ENCODE measurements around the gene IER5L.
A peak's percentile ranks its signal among the peaks of the same experiment; 100 is the strongest.
"Not testable (repeated sequence)": the region's sequence is repeated elsewhere in the genome, so short reads cannot be mapped to it uniquely, and the experiment has no call there.

IER5L gene

GRCh38 chr9:129140397-129141065 lies 37.5 kb downstream of the IER5L start:
- DNase-seq, result peak in 27 of 56 donors; percentile 17 to 79 (median 56)

GRCh38 chr9:129139993-129140396 lies 38.1 kb downstream of the IER5L start:
- peak in 55 of 56 donors; percentile 39 to 94 (median 83) for DNase-seq

- DNase-seq, result peak in 49 of 56 donors; percentile 36 to 88 (median 69)
Observed at GRCh38 chr9:129139233-129139992, 38.6 kb downstream of the IER5L start.

- peak in 7 of 56 donors; percentile 24 to 64 (median 50) for DNase-seq
Observed at GRCh38 chr9:129138476-129139232, 39.4 kb downstream of the IER5L start.

- no peak for DNase-seq
Observed at GRCh38 chr9:129138144-129138462, 40.0 kb downstream of the IER5L start.

- DNase-seq, result no peak
Observed at GRCh38 chr9:129137292-129138143, 40.5 kb downstream of the IER5L start.

- no peak for DNase-seq
Observed at GRCh38 chr9:129136446-129137035, 41.5 kb downstream of the IER5L start.

GRCh38 chr9:129135476-129135875 lies 42.6 kb downstream of the IER5L start:
- DNase-seq, result no peak

GRCh38 chr9:129133082-129133481 lies 45.0 kb downstream of the IER5L start:
- DNase-seq, result no peak

- peak in 45 of 56 donors; percentile 18 to 85 (median 49) for DNase-seq
Observed at GRCh38 chr9:129131300-129132145, 46.5 kb downstream of the IER5L start.

GRCh38 chr9:129130791-129131190 lies 47.3 kb downstream of the IER5L start:
- no peak for DNase-seq

- DNase-seq, result not testable (repeated sequence)
Observed at GRCh38 chr9:129130271-129130670, 47.8 kb downstream of the IER5L start.

- DNase-seq, result no peak
Observed at GRCh38 chr9:129128689-129129088, 49.4 kb downstream of the IER5L start.

- peak in 15 of 56 donors; percentile 9 to 63 (median 37) for DNase-seq
Observed at GRCh38 chr9:129126749-129127618, 51.1 kb downstream of the IER5L start.

Data from amygdala (tissue), 56 donors.